HepG2 (cell line): ENCODE measurements around the gene FALEC. TPM values are rescaled to one million over a fixed set of nuclear protein-coding genes. Genes with fewer than 3 reads are reported as not detected.
A peak's percentile ranks its signal among the peaks of the same experiment; 100 is the strongest.

Experiments used
- FIP1L1 ChIP-seq: fragments of 200-400 bp; formaldehyde crosslinking; IDR thresholded peaks from 2 replicates; pipeline ENCODE4 v1.6.1; 2018; ENCODE audit warnings: low read depth, mild to moderate bottlenecking, low read length, moderate library complexity, borderline replicate concordance; ENCODE audit not compliant: insufficient read depth
- POLR2AphosphoS5 ChIP-seq: IDR thresholded peaks from 2 replicates; pipeline ENCODE4 v1.6.1; 2012; ENCODE audit warnings: low read depth, low read length
- PPARG ChIP-seq: conservative IDR thresholded peaks from 2 replicates; pipeline ENCODE4 v1.6.1; 2016; ENCODE audit warnings: missing biosample characterization, missing genetic modification reagents
- RELA ChIP-seq: sonication (generic); formaldehyde crosslinking; IDR thresholded peaks from 2 replicates; pipeline ENCODE4 v1.4.0; 2020; ENCODE audit warnings: missing genetic modification reagents
- TP53 ChIP-seq: sonication (generic); formaldehyde crosslinking; conservative IDR thresholded peaks from 2 replicates; pipeline ENCODE4 v1.4.0; 2020; ENCODE audit warnings: missing genetic modification reagents
- ZKSCAN8 ChIP-seq: IDR thresholded peaks from 2 replicates; pipeline ENCODE4 v1.6.1; 2016; ENCODE audit warnings: borderline replicate concordance, missing genetic modification reagents, missing compliant biosample characterization
- ZNF264 ChIP-seq: sonication (generic); formaldehyde crosslinking; IDR thresholded peaks from 2 replicates; pipeline ENCODE4 v1.4.0; 2020; ENCODE audit warnings: missing genetic modification reagents
- ZNF451 ChIP-seq: sonication (generic); formaldehyde crosslinking; IDR thresholded peaks from 2 replicates; pipeline ENCODE4 v1.5.0; 2020; ENCODE audit warnings: mild to moderate bottlenecking, missing genetic modification reagents
- ZNF563 ChIP-seq: sonication (generic); formaldehyde crosslinking; IDR thresholded peaks from 2 replicates; pipeline ENCODE4 v1.8.0; 2022; ENCODE audit warnings: mild to moderate bottlenecking, moderate library complexity, missing genetic modification reagents
- ZNF703 ChIP-seq: sonication (generic); formaldehyde crosslinking; IDR thresholded peaks from 2 replicates; pipeline ENCODE4 v1.5.1; 2020; ENCODE audit warnings: missing genetic modification reagents, mild to moderate bottlenecking, moderate library complexity, borderline replicate concordance
- ZNF709 ChIP-seq: sonication (generic); formaldehyde crosslinking; IDR thresholded peaks from 2 replicates; pipeline ENCODE4 v1.5.0; 2020; ENCODE audit warnings: mild to moderate bottlenecking, missing genetic modification reagents
- ZNF75D ChIP-seq: sonication (generic); formaldehyde crosslinking; IDR thresholded peaks from 2 replicates; pipeline ENCODE4 v1.8.1; 2023; ENCODE audit warnings: missing genetic modification reagents, mild to moderate bottlenecking, borderline replicate concordance
- polyA plus RNA-seq, 8 experiments: library from polyadenylated mRNA; depleted of rRNA in 3 of 8; stranded (reverse) in 7 of 8; unstranded in 1 of 8; fragments of >200 nt; fragmentation: Illumina TruSeq in 4 of 8; extraction: Trizol in 4 of 8; gene quantifications; 2 replicates each; pipeline versions ENCODE4 v1.2.1 to v1.2.3, GENCODE V29; 2011 to 2016; ENCODE audit warnings: low read depth in 4 of 8, missing spikeins in 1 of 8, mixed read lengths in 1 of 8; ENCODE audit not compliant: insufficient read depth in 1 of 8
- total RNA-seq, 5 experiments: library from RNA; depleted of rRNA; stranded (reverse); fragments of >200 nt; fragmentation: Illumina TruSeq; extraction: Trizol; gene quantifications; 2 replicates each; pipeline ENCODE4 v1.2.3, GENCODE V29; 2016; ENCODE audit warnings: low read depth in 1 of 5
- TF ChIP-seq, protein P1 (sequence below): sonication (generic); formaldehyde crosslinking; IDR thresholded peaks from 2 replicates; pipeline ENCODE4 v1.4.0; 2020; ENCODE audit warnings: missing genetic modification reagents
- TF ChIP-seq, protein P2 (sequence below): sonication (generic); formaldehyde crosslinking; IDR thresholded peaks from 2 replicates; pipeline ENCODE4 v1.8.1; 2023; ENCODE audit warnings: mild to moderate bottlenecking, inconsistent platforms, moderate library complexity, missing genetic modification reagents, borderline replicate concordance
- TF ChIP-seq, protein P3 (sequence below): sonication (generic); formaldehyde crosslinking; IDR thresholded peaks from 2 replicates; pipeline ENCODE4 v1.5.0; 2020; ENCODE audit warnings: mild to moderate bottlenecking, missing genetic modification reagents, borderline replicate concordance
- TF ChIP-seq, protein P4 (sequence below): sonication (generic); formaldehyde crosslinking; IDR thresholded peaks from 2 replicates; pipeline ENCODE4 v1.5.0; 2020; ENCODE audit warnings: mild to moderate bottlenecking, missing genetic modification reagents

FALEC gene
- total and polyA plus RNA-seq, 2 of the 13 experiments (the other 11 are each of a cell fraction or from before 2014, with no cell fraction given): 0.33 to 0.71 TPM

DNA sequence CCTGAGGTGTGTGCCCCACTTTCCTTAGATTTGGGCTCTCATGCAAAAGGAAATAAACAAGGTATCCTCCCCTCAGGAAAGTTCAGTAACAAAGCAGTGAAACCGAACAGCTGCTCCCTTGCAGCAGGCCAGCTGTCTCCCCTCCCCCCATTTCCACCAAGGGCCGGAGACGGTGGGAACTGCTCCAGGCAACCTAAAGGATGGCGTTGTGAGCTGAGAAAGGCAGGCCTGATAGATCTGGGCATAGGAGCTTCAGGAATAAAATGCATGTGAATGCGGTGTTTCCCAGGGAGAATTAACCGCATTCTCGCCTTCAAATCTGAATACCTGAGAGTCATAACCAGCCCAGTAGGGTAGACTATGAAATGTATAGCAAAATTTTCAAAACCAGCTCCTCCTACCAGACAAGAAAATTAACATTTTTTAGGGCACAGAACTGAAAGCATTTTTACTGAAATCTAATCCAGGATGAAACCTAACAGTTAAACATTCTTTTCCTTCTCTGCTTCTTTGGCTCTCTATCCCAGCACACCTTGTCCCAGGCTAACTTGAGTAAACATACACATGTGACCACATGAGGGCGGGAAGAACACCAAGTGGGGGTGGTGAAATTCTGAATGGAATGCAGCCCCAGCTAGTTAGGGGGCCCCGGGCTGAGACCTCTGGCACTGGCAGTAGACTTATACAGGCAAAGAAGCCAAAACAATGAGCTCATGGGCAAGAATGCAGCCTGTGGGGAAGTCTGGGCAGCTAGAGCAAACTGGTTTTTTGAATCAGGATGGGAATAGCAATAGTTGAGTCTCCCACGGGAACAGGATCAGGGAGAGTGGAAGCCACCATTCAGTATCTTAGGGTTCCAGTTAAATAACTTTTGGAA lies 52.4 kb downstream of the FALEC start (continued):
- TF ChIP-seq, protein P1, sequence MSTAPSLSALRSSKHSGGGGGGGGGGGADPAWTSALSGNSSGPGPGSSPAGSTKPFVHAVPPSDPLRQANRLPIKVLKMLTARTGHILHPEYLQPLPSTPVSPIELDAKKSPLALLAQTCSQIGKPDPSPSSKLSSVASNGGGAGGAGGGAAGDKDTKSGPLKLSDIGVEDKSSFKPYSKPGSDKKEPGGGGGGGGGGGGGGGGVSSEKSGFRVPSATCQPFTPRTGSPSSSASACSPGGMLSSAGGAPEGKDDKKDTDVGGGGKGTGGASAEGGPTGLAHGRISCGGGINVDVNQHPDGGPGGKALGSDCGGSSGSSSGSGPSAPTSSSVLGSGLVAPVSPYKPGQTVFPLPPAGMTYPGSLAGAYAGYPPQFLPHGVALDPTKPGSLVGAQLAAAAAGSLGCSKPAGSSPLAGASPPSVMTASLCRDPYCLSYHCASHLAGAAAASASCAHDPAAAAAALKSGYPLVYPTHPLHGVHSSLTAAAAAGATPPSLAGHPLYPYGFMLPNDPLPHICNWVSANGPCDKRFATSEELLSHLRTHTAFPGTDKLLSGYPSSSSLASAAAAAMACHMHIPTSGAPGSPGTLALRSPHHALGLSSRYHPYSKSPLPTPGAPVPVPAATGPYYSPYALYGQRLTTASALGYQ (CRISPR knock-in tag): peak; percentile 67; the same call in 1 of the 2 replicates
- TF ChIP-seq PPARG (CRISPR knock-in tag) (0 out of 2 replicates have a peak, but pooled peaks have one; percentile 14), RELA (CRISPR knock-in tag) (no peak), FIP1L1 (no peak), ZNF451 (CRISPR knock-in tag) (no peak), POLR2AphosphoS5 (no peak), ZNF264 (CRISPR knock-in tag) (peak; percentile 83; the same call in 1 of the 2 replicates), TP53 (CRISPR knock-in tag) (peak; percentile 63; the same call in 1 of the 2 replicates), ZNF75D (no peak), ZNF709 (CRISPR knock-in tag) (no peak), ZKSCAN8 (CRISPR knock-in tag) (no peak), ZNF563 (no peak), ZNF703 (no peak)
- TF ChIP-seq, protein P2, sequence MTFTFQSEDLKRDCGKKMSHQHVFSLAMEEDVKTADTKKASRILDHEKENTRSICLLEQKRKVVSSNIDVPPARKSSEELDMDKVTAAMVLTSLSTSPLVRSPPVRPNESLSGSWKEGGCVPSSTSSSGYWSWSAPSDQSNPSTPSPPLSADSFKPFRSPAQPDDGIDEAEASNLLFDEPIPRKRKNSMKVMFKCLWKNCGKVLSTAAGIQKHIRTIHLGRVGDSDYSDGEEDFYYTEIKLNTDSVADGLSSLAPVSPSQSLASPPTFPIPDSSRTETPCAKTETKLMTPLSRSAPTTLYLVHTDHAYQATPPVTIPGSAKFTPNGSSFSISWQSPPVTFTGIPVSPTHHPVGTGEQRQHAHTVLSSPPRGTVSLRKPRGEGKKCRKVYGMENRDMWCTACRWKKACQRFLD (CRISPR knock-in tag): no peak
- TF ChIP-seq, protein P3, sequence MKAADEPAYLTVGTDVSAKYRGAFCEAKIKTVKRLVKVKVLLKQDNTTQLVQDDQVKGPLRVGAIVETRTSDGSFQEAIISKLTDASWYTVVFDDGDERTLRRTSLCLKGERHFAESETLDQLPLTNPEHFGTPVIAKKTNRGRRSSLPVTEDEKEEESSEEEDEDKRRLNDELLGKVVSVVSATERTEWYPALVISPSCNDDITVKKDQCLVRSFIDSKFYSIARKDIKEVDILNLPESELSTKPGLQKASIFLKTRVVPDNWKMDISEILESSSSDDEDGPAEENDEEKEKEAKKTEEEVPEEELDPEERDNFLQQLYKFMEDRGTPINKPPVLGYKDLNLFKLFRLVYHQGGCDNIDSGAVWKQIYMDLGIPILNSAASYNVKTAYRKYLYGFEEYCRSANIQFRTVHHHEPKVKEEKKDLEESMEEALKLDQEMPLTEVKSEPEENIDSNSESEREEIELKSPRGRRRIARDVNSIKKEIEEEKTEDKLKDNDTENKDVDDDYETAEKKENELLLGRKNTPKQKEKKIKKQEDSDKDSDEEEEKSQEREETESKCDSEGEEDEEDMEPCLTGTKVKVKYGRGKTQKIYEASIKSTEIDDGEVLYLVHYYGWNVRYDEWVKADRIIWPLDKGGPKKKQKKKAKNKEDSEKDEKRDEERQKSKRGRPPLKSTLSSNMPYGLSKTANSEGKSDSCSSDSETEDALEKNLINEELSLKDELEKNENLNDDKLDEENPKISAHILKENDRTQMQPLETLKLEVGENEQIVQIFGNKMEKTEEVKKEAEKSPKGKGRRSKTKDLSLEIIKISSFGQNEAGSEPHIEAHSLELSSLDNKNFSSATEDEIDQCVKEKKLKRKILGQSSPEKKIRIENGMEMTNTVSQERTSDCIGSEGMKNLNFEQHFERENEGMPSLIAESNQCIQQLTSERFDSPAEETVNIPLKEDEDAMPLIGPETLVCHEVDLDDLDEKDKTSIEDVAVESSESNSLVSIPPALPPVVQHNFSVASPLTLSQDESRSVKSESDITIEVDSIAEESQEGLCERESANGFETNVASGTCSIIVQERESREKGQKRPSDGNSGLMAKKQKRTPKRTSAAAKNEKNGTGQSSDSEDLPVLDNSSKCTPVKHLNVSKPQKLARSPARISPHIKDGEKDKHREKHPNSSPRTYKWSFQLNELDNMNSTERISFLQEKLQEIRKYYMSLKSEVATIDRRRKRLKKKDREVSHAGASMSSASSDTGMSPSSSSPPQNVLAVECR (CRISPR knock-in tag): peak; percentile 57; the same call in 1 of the 2 replicates
- TF ChIP-seq, protein P4, sequence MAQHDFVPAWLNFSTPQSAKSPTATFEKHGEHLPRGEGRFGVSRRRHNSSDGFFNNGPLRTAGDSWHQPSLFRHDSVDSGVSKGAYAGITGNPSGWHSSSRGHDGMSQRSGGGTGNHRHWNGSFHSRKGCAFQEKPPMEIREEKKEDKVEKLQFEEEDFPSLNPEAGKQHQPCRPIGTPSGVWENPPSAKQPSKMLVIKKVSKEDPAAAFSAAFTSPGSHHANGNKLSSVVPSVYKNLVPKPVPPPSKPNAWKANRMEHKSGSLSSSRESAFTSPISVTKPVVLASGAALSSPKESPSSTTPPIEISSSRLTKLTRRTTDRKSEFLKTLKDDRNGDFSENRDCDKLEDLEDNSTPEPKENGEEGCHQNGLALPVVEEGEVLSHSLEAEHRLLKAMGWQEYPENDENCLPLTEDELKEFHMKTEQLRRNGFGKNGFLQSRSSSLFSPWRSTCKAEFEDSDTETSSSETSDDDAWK (CRISPR knock-in tag): no peak
